Fibroblast of mammary gland (primary cell): ENCODE results near the gene SDK2.
A peak's percentile ranks its signal among the peaks of the same experiment; 100 is the strongest.

ENCODE experiments used
- DNase-seq: peaks from one replicate; pipeline ENCODE4 v3.0.0-alpha.2; 2010; ENCODE audit warnings: low read depth
- H3K4me3 ChIP-seq: 2 replicates; pipeline ENCODE4 v1.5.1; 2011; ENCODE audit warnings: low read depth, mild to moderate bottlenecking, low read length, moderate library complexity; ENCODE audit not compliant: control insufficient read depth
- CTCF ChIP-seq: conservative IDR thresholded peaks from 2 replicates; pipeline ENCODE4 v1.5.1; 2011; ENCODE audit warnings: low read depth, low read length, inconsistent platforms; ENCODE audit not compliant: control insufficient read depth, insufficient read depth

The SDK2 gene

GRCh38 chr17:73325527-73325842 lies 318.8 kb downstream of the SDK2 start:
- DNase-seq, result peak; percentile 90
- peak; percentile 42 for TF ChIP-seq CTCF
- H3K4me3 ChIP-seq, result no peak overlapping the region

GRCh38 chr17:73324711-73325526 lies 319.3 kb downstream of the SDK2 start:
- no peak for TF ChIP-seq CTCF
- DNase-seq, result no peak
- no peak overlapping the region for H3K4me3 ChIP-seq

GRCh38 chr17:73324160-73324475 lies 320.1 kb downstream of the SDK2 start:
- DNase-seq, result peak; percentile 62
- no peak for TF ChIP-seq CTCF
- H3K4me3 ChIP-seq, result no peak overlapping the region

GRCh38 chr17:73323409-73324159 lies 320.7 kb downstream of the SDK2 start:
- TF ChIP-seq CTCF, result no peak
- DNase-seq, result no peak
- no peak overlapping the region for H3K4me3 ChIP-seq

- no peak overlapping the region for H3K4me3 ChIP-seq
- no peak for TF ChIP-seq CTCF
- DNase-seq, result no peak
Measured at GRCh38 chr17:73320601-73321264, 323.5 kb downstream of the SDK2 start.

- TF ChIP-seq CTCF, result no peak
- no peak overlapping the region for H3K4me3 ChIP-seq
- DNase-seq, result no peak
Measured at GRCh38 chr17:73319766-73320165, 324.5 kb downstream of the SDK2 start.
